Smooth muscle cell (in vitro differentiated cells): Measurements from ENCODE around the gene MYPOP. TPM values are rescaled to one million over a fixed set of nuclear protein-coding genes. Genes with fewer than 3 reads are reported as not detected.

ENCODE experiments used
- DNase-seq: peaks from one replicate; lab custom pipeline; 2025; ENCODE audit not compliant: unreplicated experiment; lab: John Stamatoyannopoulos, UW
- H2AFZ ChIP-seq: fragments of 200-600 bp; sonication (generic); 2 replicates; pipeline ENCODE4 v1.6.0; 2016; ENCODE audit warnings: antibody characterized with exemption, low read depth, mild to moderate bottlenecking
- H3F3A ChIP-seq: fragments of 200-600 bp; sonication (generic); 2 replicates; pipeline ENCODE4 v1.6.0; 2017; ENCODE audit warnings: antibody characterized with exemption, low read depth
- H3K27ac ChIP-seq: fragments of 200-600 bp; sonication (generic); 2 replicates; pipeline ENCODE4 v1.5.1; 2016; ENCODE audit warnings: low read depth, mild to moderate bottlenecking
- H3K27me3 ChIP-seq: fragments of 200-600 bp; sonication (generic); 2 replicates; pipeline ENCODE4 v1.6.1; 2016; ENCODE audit warnings: low read depth, mild to moderate bottlenecking
- H3K36me3 ChIP-seq: fragments of 200-600 bp; sonication (generic); 2 replicates; pipeline ENCODE4 v1.5.1; 2016; ENCODE audit warnings: low read depth
- H3K4me1 ChIP-seq: fragments of 200-600 bp; sonication (generic); 2 replicates; pipeline ENCODE4 v1.5.1; 2016; ENCODE audit warnings: low read depth
- H3K4me2 ChIP-seq: fragments of 200-600 bp; sonication (generic); 2 replicates; pipeline ENCODE4 v1.6.0; 2016; ENCODE audit warnings: mild to moderate bottlenecking
- H3K4me3 ChIP-seq: fragments of 200-600 bp; sonication (generic); 2 replicates; pipeline ENCODE4 v1.5.1; 2016; ENCODE audit warnings: mild to moderate bottlenecking
- H3K79me2 ChIP-seq: fragments of 200-600 bp; sonication (generic); 2 replicates; pipeline ENCODE4 v1.6.0; 2016; ENCODE audit warnings: low read depth, mild to moderate bottlenecking
- H3K9ac ChIP-seq: fragments of 200-600 bp; sonication (generic); 2 replicates; pipeline ENCODE4 v1.6.0; 2016; ENCODE audit warnings: low read depth
- H3K9me3 ChIP-seq: fragments of 200-600 bp; sonication (generic); replicated peaks from 2 replicates; pipeline ENCODE4 v1.5.1; 2016; ENCODE audit warnings: low read depth
- H4K20me1 ChIP-seq: fragments of 200-600 bp; sonication (generic); 2 replicates; pipeline ENCODE4 v1.6.0; 2016; ENCODE audit warnings: low read depth
- WGBS: methylation state at CpG from one replicate; pipeline ENCODE4 v1.1.7; 2016; ENCODE audit warnings: low lambda C conversion rate; 5-methylcytosine and 5-hydroxymethylcytosine counted together
- polyA plus RNA-seq: library from polyadenylated mRNA; unstranded; fragments of >200 nt; fragmentation: Nextera tagmentation; extraction: Ambion mirVana; gene quantifications from 2 replicates; pipeline ENCODE4 v1.2.1, GENCODE V29; 2016
- total RNA-seq: library from RNA; depleted of rRNA; stranded (reverse); fragments of >200 nt; gene quantifications from 2 replicates; pipeline ENCODE4 v1.2.3, GENCODE V29; 2014
- TF ChIP-seq, protein P1 (sequence below): fragments of 200-600 bp; sonication (generic); IDR thresholded peaks from 2 replicates; pipeline ENCODE4 v1.5.1; 2017; ENCODE audit warnings: borderline replicate concordance, mild to moderate bottlenecking, antibody characterized with exemption; ENCODE audit not compliant: insufficient read depth, poor library complexity, severe bottlenecking

Gene MYPOP
- total and polyA plus RNA-seq, 2 experiments from 2014 or later: 1.6 to 2.1 TPM

- Histone ChIP-seq H3K79me2 (no peaks in the 10 kb centered on the region), H3K4me3 (peak overlapping the region; percentile 41), H3K4me1 (peaks cover 12% of the 10 kb centered on the region), H3F3A (no peaks in the 10 kb centered on the region), H3K9ac (peak overlapping the region; percentile 88), H3K27me3 (no peaks in the 10 kb centered on the region), H4K20me1 (no peaks in the 10 kb centered on the region), H3K9me3 (no peaks in the 10 kb centered on the region), H3K27ac (peak overlapping the region; percentile 85), H3K4me2 (peak overlapping the region; percentile 85), H2AFZ (peak overlapping the region; percentile 91), H3K36me3 (no peaks in the 10 kb centered on the region)
- WGBS: 69% methylated on average over 4 of the region's 4 CpGs
- TF ChIP-seq, protein P1, sequence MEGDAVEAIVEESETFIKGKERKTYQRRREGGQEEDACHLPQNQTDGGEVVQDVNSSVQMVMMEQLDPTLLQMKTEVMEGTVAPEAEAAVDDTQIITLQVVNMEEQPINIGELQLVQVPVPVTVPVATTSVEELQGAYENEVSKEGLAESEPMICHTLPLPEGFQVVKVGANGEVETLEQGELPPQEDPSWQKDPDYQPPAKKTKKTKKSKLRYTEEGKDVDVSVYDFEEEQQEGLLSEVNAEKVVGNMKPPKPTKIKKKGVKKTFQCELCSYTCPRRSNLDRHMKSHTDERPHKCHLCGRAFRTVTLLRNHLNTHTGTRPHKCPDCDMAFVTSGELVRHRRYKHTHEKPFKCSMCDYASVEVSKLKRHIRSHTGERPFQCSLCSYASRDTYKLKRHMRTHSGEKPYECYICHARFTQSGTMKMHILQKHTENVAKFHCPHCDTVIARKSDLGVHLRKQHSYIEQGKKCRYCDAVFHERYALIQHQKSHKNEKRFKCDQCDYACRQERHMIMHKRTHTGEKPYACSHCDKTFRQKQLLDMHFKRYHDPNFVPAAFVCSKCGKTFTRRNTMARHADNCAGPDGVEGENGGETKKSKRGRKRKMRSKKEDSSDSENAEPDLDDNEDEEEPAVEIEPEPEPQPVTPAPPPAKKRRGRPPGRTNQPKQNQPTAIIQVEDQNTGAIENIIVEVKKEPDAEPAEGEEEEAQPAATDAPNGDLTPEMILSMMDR: no peak
- no peak for DNase-seq
Measured at GRCh38 chr19:45876161-45876410, 26.3 kb downstream of the MYPOP start.

- TF ChIP-seq, protein P1: no peak
- H3K27me3 ChIP-seq: no peaks in the 10 kb centered on the region
- peaks cover 12% of the 10 kb centered on the region for H3K4me1 ChIP-seq
- H2AFZ ChIP-seq: no peak overlapping the region
- no peaks in the 10 kb centered on the region for H4K20me1 ChIP-seq
- whole genome bisulfite sequencing: 93% methylated on average over 7 of the region's 7 CpGs
- H3K4me2 ChIP-seq: no peak overlapping the region
- DNase-seq: no peak
- H3K9ac ChIP-seq: no peak overlapping the region
- H3K36me3 ChIP-seq: no peaks in the 10 kb centered on the region
- H3K79me2 ChIP-seq: no peaks in the 10 kb centered on the region
- no peak overlapping the region for H3K4me3 ChIP-seq
- H3K9me3 ChIP-seq: no peaks in the 10 kb centered on the region
- no peak overlapping the region for H3K27ac ChIP-seq
- no peaks in the 10 kb centered on the region for H3F3A ChIP-seq
Measured at GRCh38 chr19:45874620-45874966, 27.8 kb downstream of the MYPOP start.

DNA sequence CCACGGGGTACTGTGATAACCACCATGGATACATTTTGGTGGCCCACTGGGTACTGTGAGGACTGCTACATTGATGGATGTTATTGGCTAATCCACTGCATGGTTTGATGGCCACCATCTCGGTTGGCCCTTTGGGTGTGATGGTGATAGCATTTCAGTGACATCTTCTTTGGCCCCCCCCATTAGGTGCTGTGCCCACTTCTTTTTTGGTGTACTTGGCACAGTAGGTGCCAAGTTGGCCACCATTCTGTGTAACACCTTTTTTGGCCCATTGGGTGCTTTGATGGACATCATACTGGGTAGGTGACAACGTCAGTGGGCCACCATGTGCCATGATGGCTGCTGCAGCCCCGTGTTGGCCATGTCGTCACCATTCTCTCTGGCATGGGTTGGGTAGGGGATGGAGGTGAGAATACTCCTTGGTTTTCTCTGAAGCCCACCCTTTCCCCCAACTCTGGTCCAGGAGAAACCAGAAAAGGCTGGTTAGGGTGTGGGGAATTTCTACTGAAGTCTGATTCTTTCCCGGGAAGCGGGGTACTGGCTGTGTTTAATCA lies 29.1 kb downstream of the MYPOP start:
- no peak overlapping the region for H3K27ac ChIP-seq
- H2AFZ ChIP-seq: no peak overlapping the region
- no peak overlapping the region for H3K4me2 ChIP-seq
- no peaks in the 10 kb centered on the region for H3K9me3 ChIP-seq
- no peak for DNase-seq
- H3K4me3 ChIP-seq: no peak overlapping the region
- H3K79me2 ChIP-seq: no peaks in the 10 kb centered on the region
- H3K4me1 ChIP-seq: peaks cover 12% of the 10 kb centered on the region
- no peaks in the 10 kb centered on the region for H3K36me3 ChIP-seq
- TF ChIP-seq, protein P1: no peak
- no peaks in the 10 kb centered on the region for H4K20me1 ChIP-seq
- WGBS: 97% methylated on average over 7 of the region's 7 CpGs
- H3F3A ChIP-seq: no peaks in the 10 kb centered on the region
- no peaks in the 10 kb centered on the region for H3K27me3 ChIP-seq
- H3K9ac ChIP-seq: no peak overlapping the region

- no peaks in the 10 kb centered on the region for H3K9me3 ChIP-seq
- H4K20me1 ChIP-seq: no peaks in the 10 kb centered on the region
- H3F3A ChIP-seq: no peaks in the 10 kb centered on the region
- H3K9ac ChIP-seq: no peak overlapping the region
- H3K4me2 ChIP-seq: no peak overlapping the region
- H3K27ac ChIP-seq: no peak overlapping the region
- H3K36me3 ChIP-seq: no peaks in the 10 kb centered on the region
- H3K79me2 ChIP-seq: no peaks in the 10 kb centered on the region
- no peaks in the 10 kb centered on the region for H3K27me3 ChIP-seq
- TF ChIP-seq, protein P1: no peak
- no peak for DNase-seq
- 94% methylated on average over 31 of the region's 34 CpGs for WGBS
- no peak overlapping the region for H2AFZ ChIP-seq
- H3K4me1 ChIP-seq: peaks cover 12% of the 10 kb centered on the region
- no peak overlapping the region for H3K4me3 ChIP-seq
Measured at GRCh38 chr19:45872095-45872919, 30.1 kb downstream of the MYPOP start.
